ENCODE measurements around the gene CD59. TPM values are rescaled to one million over a fixed set of nuclear protein-coding genes. Genes with fewer than 3 reads are reported as not detected.

The CD59 gene
- total and polyA plus RNA-seq, 2 experiments from 2014 or later = 298 to 346 TPM

- Histone ChIP-seq H3K27me3 (peaks cover 9% of the 10 kb centered on the region), H3K9me2 (replicated peaks; ENCODE audit: insufficient read depth) (no peaks in the 10 kb centered on the region), H3K9me3 (ENCODE audit: low read depth) (no peaks in the 10 kb centered on the region), H3K4me1 (ENCODE audit: insufficient read depth) (peaks cover 35% of the 10 kb centered on the region), H3K4me2 (no peak overlapping the region), H2AFZ (no peak overlapping the region), H3K4me3 (no peak overlapping the region), H3K27ac (no peak overlapping the region), H3K36me3 (replicated peaks; ENCODE audit: insufficient read depth, low read depth) (no peaks in the 10 kb centered on the region), H4K20me1 (ENCODE audit: insufficient read depth, poor library complexity, severe bottlenecking) (peaks cover 16% of the 10 kb centered on the region), H3K79me2 (peaks cover 35% of the 10 kb centered on the region)
- no peak for DNase-seq (ENCODE audit: low spot score)
- 71% methylated on average over 7 of the region's 7 CpGs for WGBS (ENCODE audit: low lambda C conversion rate, missing lambda C conversion rate)
- no peak for TF ChIP-seq CTCF (IDR thresholded peaks at IDR 0.05; ENCODE audit: poor library complexity)
- TF ChIP-seq EZH2 (IDR thresholded peaks at IDR 0.05; ENCODE audit: borderline replicate concordance) = no peak
- no peak for TF ChIP-seq EZH2phosphoT487 (IDR thresholded peaks at IDR 0.05; ENCODE audit: low read depth, severe bottlenecking, unreplicated experiment)
These were observed 39.2 kb upstream of the CD59 start for GRCh38 chr11:33775467-33775807.

GRCh38 chr11:33774736-33775466, 38.7 kb upstream of the CD59 start:
- WGBS (ENCODE audit: low lambda C conversion rate, missing lambda C conversion rate) = 6% methylated on average over 17 of the region's 23 CpGs
- no peak for TF ChIP-seq EZH2 (IDR thresholded peaks at IDR 0.05; ENCODE audit: borderline replicate concordance)
- no peak for TF ChIP-seq EZH2phosphoT487 (IDR thresholded peaks at IDR 0.05; ENCODE audit: low read depth, severe bottlenecking, unreplicated experiment)
- no peak for TF ChIP-seq CTCF (IDR thresholded peaks at IDR 0.05; ENCODE audit: poor library complexity)
- Histone ChIP-seq H3K4me2 (peak overlapping the region; percentile 83), H3K79me2 (peaks cover 40% of the 10 kb centered on the region), H3K27ac (peak overlapping the region; percentile 5), H3K4me3 (peak overlapping the region; percentile 23), H3K4me1 (ENCODE audit: insufficient read depth) (peaks cover 34% of the 10 kb centered on the region), H4K20me1 (ENCODE audit: insufficient read depth, poor library complexity, severe bottlenecking) (peaks cover 16% of the 10 kb centered on the region), H3K9me3 (ENCODE audit: low read depth) (no peaks in the 10 kb centered on the region), H3K27me3 (peaks cover 9% of the 10 kb centered on the region), H3K9me2 (replicated peaks; ENCODE audit: insufficient read depth) (no peaks in the 10 kb centered on the region), H2AFZ (peak overlapping the region; percentile 81), H3K36me3 (replicated peaks; ENCODE audit: insufficient read depth, low read depth) (no peaks in the 10 kb centered on the region)
- peak; percentile 42 for DNase-seq (ENCODE audit: low spot score)

- DNase-seq (ENCODE audit: low spot score) = peak; percentile 94
- no peaks in the 10 kb centered on the region for H3K9me2 ChIP-seq (replicated peaks; ENCODE audit: insufficient read depth)
- WGBS (ENCODE audit: low lambda C conversion rate, missing lambda C conversion rate) = under 1% methylated on average over 28 of the region's 64 CpGs
- H2AFZ ChIP-seq = peak within 1 kb of the TSS; percentile 98
- peaks cover 16% of the 10 kb centered on the region for H4K20me1 ChIP-seq (ENCODE audit: insufficient read depth, poor library complexity, severe bottlenecking)
- TF ChIP-seq EZH2phosphoT487 (IDR thresholded peaks at IDR 0.05; ENCODE audit: low read depth, severe bottlenecking, unreplicated experiment) (no peak), EZH2 (IDR thresholded peaks at IDR 0.05; ENCODE audit: borderline replicate concordance) (no peak), CTCF (IDR thresholded peaks at IDR 0.05; ENCODE audit: poor library complexity) (no peak)
- H3K4me1 ChIP-seq (ENCODE audit: insufficient read depth) = peaks cover 26% of the 10 kb centered on the region
- peak within 1 kb of the TSS; percentile 84 for H3K27ac ChIP-seq
- H3K4me3 ChIP-seq = peak within 1 kb of the TSS; percentile 88
- no peaks in the 10 kb centered on the region for H3K36me3 ChIP-seq (replicated peaks; ENCODE audit: insufficient read depth, low read depth)
- peaks cover 9% of the 10 kb centered on the region for H3K27me3 ChIP-seq
- H3K4me2 ChIP-seq = peak within 1 kb of the TSS; percentile 83
- peaks cover 40% of the 10 kb centered on the region for H3K79me2 ChIP-seq
- no peaks in the 10 kb centered on the region for H3K9me3 ChIP-seq (ENCODE audit: low read depth)
These were observed 37.9 kb upstream of the CD59 start, which contains the start of gene FBXO3 for GRCh38 chr11:33773987-33774735. FBXO3 (minus strand) TSS chr11:33774520; CDS start chr11:33774497, 23 bp downstream.
